SK-MEL-5 (cell line): Measurements from ENCODE around the gene PKIB. TPM values are rescaled to one million over a fixed set of nuclear protein-coding genes. Genes with fewer than 3 reads are reported as not detected.
"Not testable (repeated sequence)": the region's sequence is repeated elsewhere in the genome, so short reads cannot be mapped to it uniquely, and the experiment has no call there.

ENCODE experiments used
- DNase-seq: peaks from one replicate; pipeline ENCODE4 v3.0.0-alpha.2; 2016; ENCODE audit warnings: low read depth, low spot score
- in situ Hi-C: cut with HindIII; loops from 2 replicates; pipeline ENCODE4 v1.10.0; 2016; ENCODE audit warnings: low sequenced_read_pairs, high pct_unique_total_duplicates, low pct_unique_long_range_greater_than_20kb
- total RNA-seq: library from RNA; depleted of rRNA; stranded (reverse); fragments of >200 nt; shearing (Covaris generic); gene quantifications from 2 replicates; pipeline ENCODE4 v1.2.3, GENCODE V29; 2014

The PKIB gene
- total RNA-seq, 1 experiment from 2014 or later: 1.4 TPM

- in situ Hi-C loops: no loop called here
- no peak for DNase-seq
Observed at GRCh38 chr6:122614303-122614702, 4.1 kb downstream of the PKIB start.

- DNase-seq: no peak
- in situ Hi-C loops: no loop called here
Observed at GRCh38 chr6:122615409-122615808, 5.2 kb downstream of the PKIB start.

- in situ Hi-C loops: no loop called here
- no peak for DNase-seq
Observed at GRCh38 chr6:122616877-122617276, 6.7 kb downstream of the PKIB start.

- in situ Hi-C loops: no loop called here
- DNase-seq: no peak
Observed at GRCh38 chr6:122619309-122619708, 9.1 kb downstream of the PKIB start.

GRCh38 chr6:122620428-122620827 lies 10.2 kb downstream of the PKIB start:
- in situ Hi-C loops: no loop called here
- no peak for DNase-seq

GRCh38 chr6:122620902-122621301 lies 10.7 kb downstream of the PKIB start:
- in situ Hi-C loops: no loop called here
- DNase-seq: no peak

- in situ Hi-C loops: no loop called here
- no peak for DNase-seq
Observed at GRCh38 chr6:122621638-122622037, 11.4 kb downstream of the PKIB start.

- DNase-seq: no peak
- in situ Hi-C loops: no loop called here
Observed at GRCh38 chr6:122622479-122622878, 12.3 kb downstream of the PKIB start.

GRCh38 chr6:122623279-122623678 lies 13.1 kb downstream of the PKIB start:
- DNase-seq: no peak
- in situ Hi-C loops: no loop called here

- in situ Hi-C loops: no loop called here
- no peak for DNase-seq
Observed at GRCh38 chr6:122624853-122625252, 14.6 kb downstream of the PKIB start.

- DNase-seq: no peak
- in situ Hi-C loops: no loop called here
Observed at GRCh38 chr6:122628714-122629113, 18.5 kb downstream of the PKIB start.

GRCh38 chr6:122631571-122632249 lies 21.5 kb downstream of the PKIB start:
- in situ Hi-C loops: no loop called here

GRCh38 chr6:122640366-122640765 lies 30.2 kb downstream of the PKIB start:
- no peak for DNase-seq
- in situ Hi-C loops: no loop called here

More at GRCh38 chr6:122631571-122632249, 21.5 kb downstream of the PKIB start:
- DNase-seq: no peak

GRCh38 chr6:122641819-122642218 lies 31.6 kb downstream of the PKIB start:
- in situ Hi-C loops: no loop called here
- no peak for DNase-seq

GRCh38 chr6:122642604-122643003 lies 32.4 kb downstream of the PKIB start:
- DNase-seq, in situ Hi-C loops: not testable (repeated sequence)

- DNase-seq: no peak
- in situ Hi-C loops: no loop called here
Observed at GRCh38 chr6:122645256-122645655, 35.1 kb downstream of the PKIB start.

- in situ Hi-C loops: no loop called here
- no peak for DNase-seq
Observed at GRCh38 chr6:122647765-122648164, 37.6 kb downstream of the PKIB start.

GRCh38 chr6:122648726-122649125 lies 38.5 kb downstream of the PKIB start:
- in situ Hi-C loops: no loop called here
- DNase-seq: no peak

- no peak for DNase-seq
- in situ Hi-C loops: no loop called here
Observed at GRCh38 chr6:122649701-122650100, 39.5 kb downstream of the PKIB start.

- in situ Hi-C loops: no loop called here
- no peak for DNase-seq
Observed at GRCh38 chr6:122650403-122650802, 40.2 kb downstream of the PKIB start.
